Measurements from ENCODE around the gene KIAA1755.
"Not testable (repeated sequence)": the region's sequence is repeated elsewhere in the genome, so short reads cannot be mapped to it uniquely, and the experiment has no call there.

Gene KIAA1755

DNA sequence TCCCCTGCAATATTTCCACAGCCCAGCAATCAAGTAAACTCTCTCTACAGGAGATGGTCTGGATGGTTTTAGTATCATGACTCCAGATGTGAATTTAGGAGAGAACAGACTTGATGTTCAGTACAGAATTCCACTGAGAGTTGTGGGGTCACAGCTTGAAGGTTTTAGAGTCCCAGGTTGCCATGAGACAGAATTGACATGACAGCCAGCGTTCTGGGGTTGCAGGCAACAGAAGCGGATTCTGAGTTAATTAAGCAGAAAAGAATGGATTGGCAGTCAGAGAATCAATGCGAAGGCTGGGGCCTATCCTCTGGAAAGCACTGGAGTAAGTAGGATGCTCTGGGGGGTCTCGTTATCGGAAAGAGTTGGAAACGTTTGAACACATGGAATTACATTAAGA, 2.4 kb upstream of the KIAA1755 start:
- DNase-seq: no peak

DNA sequence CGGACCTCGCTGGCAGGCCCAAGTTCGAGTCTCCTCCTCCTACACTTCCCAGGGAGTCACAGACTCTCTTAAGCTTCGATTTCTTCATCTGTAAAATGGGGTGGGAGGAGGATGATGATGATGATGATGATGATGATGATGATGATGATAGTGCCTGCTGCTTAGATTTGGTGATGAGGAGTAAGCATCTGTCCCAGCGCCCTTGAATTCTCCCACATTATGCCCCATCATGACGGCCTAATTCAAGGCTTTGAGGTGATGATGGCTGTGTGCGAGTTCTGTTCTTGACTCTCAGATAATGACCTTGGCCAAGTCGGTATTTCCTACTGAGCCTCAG, 487 bp upstream of the KIAA1755 start:
- no peak for DNase-seq

DNA sequence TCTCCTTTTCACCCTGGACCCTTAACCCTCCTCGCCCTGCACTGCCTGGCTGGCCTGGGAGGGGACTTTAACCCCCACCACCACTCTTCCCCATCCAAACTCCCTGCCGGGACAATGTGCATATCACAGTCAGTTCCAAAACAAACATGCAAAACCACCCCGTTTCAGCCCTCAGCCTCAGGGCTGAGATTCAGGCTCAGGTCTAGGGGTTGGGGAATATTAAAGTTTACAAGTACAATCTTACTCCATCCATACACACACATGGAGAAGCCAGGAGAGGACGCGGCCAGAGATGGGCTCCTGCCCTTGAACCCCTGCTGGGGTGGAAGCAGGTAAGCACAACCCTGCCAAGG, 534 bp downstream of the KIAA1755 start:
- no peak for DNase-seq

DNA sequence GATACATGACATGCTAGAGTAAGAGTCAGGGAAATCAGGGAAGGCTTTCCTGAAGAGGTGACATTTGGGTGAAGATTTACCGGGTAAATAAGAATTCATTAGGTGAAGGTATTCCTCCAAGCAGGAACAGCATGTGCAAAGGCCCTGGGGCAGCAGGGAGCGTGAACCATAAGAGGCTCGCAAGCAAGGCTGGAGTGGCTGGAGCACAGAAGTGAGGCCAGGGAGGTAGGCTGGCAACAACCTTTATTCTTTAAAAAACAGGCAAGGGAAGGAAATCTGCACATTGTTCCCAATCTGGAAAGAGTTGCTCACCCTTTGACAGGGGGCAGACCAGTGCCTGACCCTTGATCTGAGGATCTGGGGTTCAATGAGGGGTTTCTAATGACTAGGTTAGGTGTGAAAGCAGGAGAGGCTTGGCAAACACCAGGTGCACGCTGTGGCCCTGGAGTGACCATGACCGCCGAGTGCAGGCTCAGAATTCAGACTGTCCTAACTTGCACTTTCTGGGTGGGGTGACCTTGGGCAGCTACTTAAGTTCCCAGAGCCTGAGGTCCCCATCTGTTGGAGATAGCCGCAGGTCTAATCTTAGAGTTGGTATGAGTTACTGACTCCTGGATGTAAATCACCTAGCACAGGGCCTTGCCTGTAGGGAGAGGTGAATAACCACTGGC, 1.9 kb downstream of the KIAA1755 start:
- no peak for DNase-seq

DNA sequence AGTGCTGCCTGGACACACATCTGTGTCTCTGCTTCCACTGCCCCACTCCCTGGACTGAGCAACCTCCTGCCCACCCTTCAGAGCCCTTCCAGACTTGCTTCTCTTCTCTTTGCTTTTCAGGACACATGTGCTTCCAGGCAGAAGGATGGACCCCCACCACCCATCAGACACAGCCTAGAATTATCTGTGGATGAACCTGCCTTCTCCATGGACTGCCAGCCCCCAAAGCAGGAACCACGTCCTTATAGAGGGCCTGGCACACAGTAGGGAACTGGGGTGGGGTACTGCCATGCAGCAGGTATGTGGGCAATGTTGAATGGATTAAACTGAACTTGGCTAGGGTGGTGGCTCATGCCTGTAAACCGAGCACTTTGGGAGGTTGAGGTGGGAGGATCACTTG, 3.6 kb downstream of the KIAA1755 start:
- no peak for DNase-seq

DNA sequence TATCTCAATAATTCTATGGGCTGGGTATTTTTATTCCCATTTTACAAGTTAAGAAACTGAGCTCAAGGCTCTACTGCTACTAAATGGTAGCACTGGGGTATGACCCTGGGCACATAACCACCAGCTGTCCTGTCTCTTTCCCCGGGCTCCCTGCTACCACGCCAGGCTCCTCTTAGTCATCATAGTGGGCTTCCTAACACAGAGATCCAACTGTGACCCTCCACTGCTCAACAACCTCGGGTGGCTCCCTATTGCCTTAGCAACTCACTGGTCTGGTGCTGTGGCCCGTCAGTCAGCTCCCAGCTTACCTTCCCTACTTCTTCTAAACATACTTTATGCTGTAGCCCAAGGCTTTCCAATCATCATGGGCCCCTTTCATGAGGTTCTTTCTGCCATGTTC, 4.5 kb downstream of the KIAA1755 start:
- DNase-seq: no peak

DNA sequence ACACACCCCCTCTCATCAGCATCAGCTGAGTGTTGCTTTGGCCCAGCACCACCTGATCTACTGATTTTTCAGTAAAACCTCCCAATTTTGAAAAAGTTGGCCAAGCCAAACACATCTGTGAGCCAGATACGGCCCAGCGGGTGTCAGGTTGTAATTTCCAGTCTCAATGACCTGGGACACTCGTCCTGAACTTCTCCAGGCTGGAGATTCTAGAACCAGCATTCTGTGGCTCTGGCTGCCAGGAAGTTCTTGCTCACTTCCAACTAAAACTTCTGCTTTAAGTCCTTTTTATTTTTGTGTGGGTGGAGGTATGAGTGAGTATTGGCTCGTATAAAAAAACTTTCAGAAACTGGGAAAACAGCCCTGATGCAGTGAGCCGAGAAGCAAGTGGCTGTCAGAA, 5.1 kb downstream of the KIAA1755 start:
- DNase-seq: no peak

DNA sequence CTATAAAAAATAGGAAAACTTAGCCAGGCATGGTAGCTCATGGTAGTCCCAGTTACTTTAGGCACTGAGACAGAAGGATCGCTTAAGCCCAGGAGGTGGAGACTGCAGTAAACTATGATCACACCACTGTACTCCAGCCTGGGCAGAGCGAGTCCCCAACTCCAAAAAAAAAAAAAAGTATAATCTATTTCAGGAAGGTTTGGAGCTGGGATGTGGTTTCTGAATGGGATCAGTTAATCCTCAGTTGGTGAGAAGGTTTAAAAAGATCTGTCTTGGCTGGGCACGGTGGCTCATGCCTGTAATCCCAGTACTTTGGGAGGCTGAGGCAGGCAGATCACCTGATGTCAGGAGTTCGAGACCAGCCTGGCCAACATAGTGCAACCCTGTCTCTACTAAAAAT, 5.9 kb downstream of the KIAA1755 start:
- DNase-seq: not testable (repeated sequence)

DNA sequence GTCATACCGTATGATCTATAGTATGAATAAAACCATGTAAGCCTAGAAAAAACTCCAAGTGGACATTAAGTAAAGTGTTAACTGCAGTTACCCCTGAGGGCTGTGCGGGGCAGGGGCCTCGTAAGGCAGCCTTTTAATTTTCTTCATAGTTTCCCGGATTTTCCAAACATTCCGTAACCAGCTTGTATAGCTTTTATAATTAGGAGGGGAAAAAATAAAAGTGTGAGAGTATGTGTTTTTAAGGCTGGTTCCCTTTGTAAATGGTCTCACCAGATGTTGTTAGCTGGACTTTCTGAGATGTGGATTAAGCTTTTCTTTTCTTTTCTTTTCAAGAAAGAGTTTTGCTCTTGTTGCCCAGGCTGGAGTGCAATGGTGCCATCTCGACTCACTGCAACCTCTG, 7.0 kb downstream of the KIAA1755 start:
- no peak for DNase-seq

DNA sequence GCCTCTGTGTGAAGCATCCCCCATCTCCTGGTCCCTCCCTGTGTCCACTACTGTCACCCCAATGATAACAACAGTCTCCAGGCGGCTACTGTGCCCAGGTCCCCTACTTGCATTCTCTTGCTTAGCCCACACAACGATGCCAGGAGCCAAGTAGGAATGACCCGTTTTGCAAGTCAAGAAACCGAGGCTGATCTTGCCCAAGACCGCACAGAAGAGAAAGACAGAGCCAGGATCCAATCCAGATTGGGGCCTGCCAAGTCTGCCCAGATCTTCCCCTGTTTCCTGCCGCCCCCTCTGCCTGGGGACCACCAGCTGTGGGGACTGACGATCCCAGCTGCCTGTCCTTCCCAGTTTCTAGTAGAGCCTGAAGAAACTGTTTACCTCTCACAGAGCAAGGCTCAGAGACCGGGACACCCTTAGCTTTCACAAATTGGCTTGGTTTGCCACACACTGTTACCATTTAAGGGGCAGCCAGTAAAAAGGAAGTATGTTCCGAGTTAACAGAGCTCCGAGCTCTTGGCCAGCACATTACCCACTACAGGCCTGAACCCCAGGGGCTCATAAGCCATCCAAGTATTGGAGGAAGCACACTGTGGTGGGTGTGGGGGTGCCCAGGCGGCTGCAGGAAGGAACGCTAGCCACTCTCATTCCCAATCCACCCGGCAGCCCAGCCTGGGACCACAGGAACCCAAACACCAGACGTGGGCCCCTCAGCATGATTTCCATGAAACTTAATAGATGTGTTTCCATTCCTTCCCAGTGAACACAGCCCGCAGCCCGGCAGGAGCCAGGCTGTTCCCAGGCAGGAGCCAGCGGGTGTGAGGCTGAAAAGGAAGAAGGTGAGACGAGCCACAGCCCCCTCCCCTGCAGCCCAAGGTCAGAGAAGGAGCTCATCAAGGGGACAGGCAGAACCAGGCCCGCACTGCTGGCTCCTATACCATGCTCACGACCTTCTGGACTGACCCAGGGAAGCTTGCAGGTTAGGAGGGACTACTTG, 7.9 kb downstream of the KIAA1755 start:
- no peak for DNase-seq

DNA sequence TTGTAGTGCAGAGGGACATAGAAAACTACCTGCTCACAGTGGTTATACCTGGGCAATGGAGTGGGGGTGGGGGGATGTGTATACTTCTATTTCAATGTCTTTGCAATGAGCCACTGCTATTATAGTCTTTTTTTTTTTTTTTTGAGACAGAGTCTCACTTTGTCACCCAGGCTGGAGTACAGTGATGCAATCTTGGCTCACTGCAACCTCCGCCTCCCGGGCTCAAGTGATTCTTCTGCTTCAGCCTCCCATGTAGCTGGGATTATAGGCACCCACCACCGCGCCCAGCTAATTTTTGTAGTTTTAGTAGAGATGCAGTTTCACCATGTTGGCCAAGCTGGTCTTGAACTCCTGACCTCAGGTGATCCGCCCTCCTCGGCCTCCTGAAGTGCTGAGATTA, 9.1 kb downstream of the KIAA1755 start:
- DNase-seq: not testable (repeated sequence)

DNA sequence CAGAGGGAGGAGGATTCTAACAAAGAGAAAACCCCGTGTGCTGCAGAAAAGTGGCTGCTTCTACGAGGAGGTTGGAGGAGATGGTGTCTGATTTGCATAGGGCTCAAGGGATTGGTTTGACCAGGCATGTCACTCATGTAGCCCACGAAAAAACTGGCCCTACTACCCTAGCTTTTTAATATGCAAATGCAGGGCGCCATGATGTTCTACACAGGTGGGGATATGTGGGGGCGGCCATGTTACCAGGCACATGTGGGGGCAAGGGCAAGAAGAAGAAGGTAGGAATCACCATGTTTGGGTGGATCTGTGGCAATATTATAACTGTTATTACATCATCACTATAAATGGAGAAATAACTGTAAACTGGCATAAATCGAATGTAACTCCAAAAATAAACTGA, 9.9 kb downstream of the KIAA1755 start:
- DNase-seq: no peak

DNA sequence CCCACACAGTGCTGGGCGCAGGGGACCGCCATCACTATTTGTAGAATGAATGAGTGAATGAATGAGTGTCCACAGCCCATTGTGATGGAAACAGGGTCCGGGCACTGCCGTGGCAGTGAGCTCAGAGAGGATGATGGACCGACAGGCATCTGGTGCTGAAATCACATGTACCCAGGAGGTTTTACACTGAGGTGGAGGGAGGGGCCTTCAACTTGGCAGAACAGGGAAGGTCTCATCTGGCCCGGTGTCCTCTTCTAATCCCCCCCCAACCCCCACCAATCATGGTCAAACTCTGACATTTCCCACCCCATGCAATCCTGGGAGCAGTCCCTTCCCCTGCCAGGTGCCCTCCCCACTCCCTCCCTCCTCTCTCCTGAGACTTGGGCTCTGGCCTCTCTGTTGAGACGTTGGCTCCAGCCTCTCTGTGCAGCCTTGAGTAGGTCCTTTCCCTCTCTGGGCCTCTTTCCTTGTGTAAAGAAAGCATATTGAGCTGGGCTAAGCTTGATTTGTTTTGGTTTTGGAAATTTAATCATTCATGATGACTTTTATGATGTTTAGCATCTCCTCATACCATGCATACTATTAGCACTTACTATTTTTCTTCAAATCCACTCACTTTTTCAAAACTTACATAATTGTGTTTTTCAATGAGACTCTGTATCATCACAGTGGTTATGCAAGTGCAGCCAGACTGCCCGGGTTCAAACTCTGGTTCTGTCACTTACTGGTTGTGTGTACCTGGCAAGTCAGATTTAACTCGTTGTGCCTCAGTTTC, 10.8 kb downstream of the KIAA1755 start:
- no peak for DNase-seq

DNA sequence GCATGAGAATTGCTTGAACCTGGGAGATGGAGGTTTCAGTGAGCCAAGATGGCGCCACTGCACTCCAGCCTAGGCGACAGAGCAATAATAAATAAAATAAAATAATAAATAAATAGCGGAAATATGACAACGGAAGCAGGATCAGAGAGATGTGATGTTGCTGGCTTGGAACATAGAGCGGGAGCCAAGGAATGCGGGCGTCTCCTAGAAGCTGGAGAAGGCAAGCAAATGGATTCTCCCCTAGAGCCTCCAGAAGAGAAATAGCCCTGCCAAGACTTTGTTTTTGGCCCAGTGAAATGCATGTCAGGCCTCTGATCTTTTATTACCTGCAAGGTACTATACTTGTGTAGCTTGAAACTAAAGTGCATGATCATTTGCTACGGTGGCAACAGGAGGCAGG, 12.4 kb downstream of the KIAA1755 start:
- no peak for DNase-seq

DNA sequence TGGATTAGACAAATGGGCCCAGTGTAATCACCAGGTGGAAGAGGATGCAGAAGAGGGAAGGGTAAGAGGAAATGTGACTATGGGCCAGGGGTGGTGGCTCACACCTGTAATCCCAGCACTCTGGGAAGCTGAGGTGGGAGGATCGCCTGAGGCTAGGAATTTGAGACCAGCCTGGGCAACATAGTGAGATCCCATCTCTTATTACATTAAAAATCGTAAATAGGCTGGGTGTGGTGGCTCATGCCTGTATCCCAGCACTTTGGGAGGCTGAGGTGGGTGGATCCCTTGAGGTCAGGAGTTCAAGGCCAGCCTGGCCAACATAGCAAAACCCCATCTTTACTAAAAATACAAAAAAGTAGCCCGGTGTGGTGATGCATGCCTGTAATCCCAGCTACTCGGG, 12.8 kb downstream of the KIAA1755 start:
- not testable (repeated sequence) for DNase-seq

DNA sequence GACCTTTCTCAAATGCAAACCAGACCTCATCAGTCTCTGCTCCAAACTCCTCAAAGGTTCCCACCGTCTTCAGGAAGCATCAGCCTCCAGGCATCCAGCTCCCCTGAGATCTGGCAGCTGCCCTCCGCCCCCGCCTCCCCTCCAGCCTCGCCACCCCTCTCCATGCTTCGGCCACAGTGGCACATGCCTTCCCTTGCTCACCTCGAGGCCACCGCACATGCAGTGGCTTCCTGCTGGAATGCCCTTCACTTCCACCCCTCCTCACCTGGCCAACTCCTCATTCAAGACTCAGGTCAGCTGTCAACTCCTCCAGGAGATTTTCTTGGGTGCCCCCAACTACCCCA, 13.4 kb downstream of the KIAA1755 start:
- no peak for DNase-seq

DNA sequence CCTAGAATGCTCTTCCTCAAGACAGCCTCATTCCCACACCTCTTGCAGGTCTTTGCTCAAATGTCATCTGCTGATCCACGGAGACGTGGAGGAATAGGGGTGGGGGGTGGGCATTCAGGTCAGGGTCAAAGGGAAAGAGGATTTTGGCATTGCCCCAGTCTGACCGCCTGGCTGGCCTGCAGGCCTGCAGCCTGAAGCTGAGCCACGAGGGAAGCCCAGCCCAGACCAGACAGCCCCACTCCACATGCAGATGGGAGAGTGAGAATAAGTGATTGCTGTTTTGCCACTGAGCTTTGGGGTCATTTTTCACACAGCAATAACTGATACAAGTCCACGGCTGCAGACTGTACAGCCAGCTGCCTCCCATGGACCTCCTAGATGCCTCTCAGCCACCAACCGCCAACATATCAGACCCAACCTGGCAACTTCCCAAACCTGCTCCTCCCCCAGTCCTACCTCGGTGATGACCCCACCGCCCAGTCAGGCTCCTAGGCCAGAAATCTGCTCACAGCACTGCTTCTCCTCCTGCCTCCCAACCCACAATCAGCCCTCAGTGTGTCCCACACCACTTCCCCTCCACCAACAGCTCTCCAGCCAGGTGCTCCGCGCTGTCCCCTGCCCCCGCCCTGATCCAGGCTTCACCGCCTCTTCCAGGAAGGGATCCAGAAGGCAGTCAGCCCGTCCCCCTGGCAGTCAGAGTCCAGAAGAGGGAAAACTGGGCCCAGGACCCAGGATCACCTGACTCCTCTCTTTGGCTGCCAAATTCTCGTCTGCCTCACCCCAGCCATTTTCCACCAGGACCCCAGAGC, 14.0 kb downstream of the KIAA1755 start:
- no peak for DNase-seq

DNA sequence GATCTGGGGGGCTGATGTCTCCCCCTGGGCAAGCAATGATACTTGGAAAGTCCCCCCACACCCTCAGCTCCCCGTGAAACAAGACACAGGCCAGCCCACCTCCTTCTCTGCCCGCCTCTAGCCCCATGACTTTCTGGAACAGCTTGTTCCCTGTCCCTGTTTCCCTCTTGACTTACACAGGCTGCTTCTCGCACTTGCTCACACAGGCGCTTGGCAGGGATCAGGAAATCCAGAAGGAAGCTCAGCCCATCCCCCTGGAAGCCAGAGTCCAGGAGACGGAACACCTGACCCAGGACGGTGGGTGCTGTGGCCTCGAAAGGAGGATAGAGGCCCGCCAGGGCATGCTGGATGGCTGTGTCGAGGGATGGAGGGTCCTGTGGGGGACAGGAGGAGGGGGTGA, 14.8 kb downstream of the KIAA1755 start:
- DNase-seq: no peak

DNA sequence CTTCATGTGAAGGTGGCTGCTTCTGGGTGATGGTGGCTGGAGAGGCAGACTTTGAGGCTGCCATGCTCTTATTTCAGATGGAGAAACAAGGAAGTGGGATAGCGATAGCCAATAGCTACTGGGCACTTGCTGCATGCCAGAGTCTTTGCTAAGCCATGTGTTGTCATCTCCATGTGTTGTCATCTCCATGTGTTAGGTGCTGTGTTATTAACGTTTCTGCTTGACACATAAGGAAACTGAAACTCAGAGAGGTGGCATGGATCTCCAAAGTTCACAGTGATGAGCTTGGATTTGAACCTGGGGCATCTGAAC, 16.9 kb downstream of the KIAA1755 start:
- no peak for DNase-seq

DNA sequence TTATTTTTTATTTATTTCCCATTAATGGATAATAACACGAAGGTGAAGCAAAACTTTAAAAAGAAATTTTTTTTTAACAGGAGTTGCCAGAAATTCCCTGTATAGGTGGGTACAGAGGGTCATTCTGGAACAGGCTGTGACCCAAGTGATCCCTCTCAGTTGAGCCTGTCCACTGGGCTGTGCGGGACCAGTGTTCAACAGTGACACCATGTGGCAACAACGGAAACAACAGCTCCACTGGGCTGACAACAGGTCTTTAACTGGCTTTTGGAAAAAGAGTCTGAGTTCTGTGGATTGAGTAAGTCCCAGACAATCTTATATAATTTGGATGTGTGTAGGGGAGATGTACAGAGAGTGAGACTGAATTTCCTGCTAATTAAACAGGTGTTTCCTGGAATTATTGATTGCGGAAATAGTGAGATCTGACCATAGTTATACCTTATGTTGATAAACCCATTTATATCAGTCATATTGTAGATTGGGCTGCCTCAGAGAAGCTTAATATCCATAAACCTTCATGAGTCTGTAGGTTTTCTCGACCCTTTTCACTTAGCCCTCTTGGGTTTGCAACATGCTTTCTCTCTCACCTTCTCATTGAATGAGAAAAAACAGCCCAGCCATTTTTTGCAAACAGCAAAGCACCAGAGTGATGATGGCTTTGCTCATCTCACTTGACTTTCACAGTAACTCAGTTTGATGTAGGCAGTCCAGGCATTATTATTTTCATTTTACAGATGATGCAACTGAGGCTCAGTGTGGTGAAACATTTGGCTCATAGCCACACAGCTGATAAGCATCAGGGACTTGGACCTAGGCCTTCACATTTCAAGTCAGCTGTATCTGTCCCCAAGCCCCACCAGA, 17.5 kb downstream of the KIAA1755 start:
- DNase-seq: no peak

DNA sequence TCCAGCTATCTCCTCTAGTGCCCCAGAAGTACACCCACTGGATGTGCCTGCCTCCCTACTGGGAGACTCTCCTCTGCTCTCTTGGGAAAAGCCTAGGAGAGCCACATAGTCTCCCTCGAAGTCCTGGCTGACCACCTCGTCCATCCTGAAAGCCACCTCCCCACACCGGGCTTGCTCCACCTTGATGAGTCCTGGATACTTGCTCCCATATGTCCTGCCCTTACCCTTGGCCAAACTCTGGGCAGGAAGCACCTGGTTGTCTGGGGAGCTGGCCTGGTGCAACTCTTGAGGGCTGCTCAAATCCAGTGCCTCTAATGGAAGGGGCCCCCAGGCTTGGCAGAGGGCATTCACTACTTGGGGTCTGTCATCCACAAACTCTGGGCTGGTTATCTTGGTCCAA, 19.3 kb downstream of the KIAA1755 start:
- no peak for DNase-seq

DNA sequence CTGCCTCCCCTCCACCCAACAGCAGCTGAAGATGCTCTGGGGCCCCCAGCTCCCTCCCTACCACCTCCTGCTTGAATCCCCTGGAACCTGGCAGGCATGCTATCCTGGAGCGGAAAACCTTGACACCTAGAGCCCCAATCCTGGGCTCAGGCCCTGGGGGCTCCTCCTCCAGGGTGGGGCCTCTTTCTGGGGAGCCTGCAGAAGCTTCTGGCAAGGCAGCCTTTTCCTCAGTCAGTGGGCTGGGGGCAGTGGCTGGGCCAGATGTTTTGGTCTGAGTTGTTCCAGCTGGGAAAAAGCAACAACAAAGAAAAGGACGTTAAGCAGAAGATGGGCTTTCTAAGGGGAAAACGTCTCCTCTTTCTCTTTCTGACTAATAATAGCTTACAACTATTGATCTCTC, 21.1 kb downstream of the KIAA1755 start:
- no peak for DNase-seq

Measured in cerebellar nuclear complex (tissue), 1 donor.